ENCODE data around the gene CCM2L.

Gene CCM2L

GRCh38 chr20:32056708-32057483 is 46.7 kb downstream of the CCM2L start:
- ChIA-PET CTCF (interaction anchor here (1.1 to 1.7 kb wide), 3 partner anchors 8 to 26 kb away, joined by 3 to 5 read pairs (median 3); no protein-coding TSS in a partner anchor), POLR2A (no interaction called here)
- no peak for DNase-seq (ENCODE audit: extremely low spot score)
- no peak for TF ChIP-seq CTCF (IDR thresholded peaks at IDR 0.05; ENCODE audit: control extremely low read depth, extremely low read depth, low read depth, missing control alignments)

GRCh38 chr20:32057656-32058184 is 47.5 kb downstream of the CCM2L start:
- ChIA-PET CTCF (interaction anchor here (1.7 kb wide), 1 partner anchor 23 kb away, joined by 5 read pairs; no protein-coding TSS in a partner anchor), POLR2A (no interaction called here)
- DNase-seq (ENCODE audit: extremely low spot score), result no peak
- no peak for TF ChIP-seq CTCF (IDR thresholded peaks at IDR 0.05; ENCODE audit: control extremely low read depth, extremely low read depth, low read depth, missing control alignments)

DNA sequence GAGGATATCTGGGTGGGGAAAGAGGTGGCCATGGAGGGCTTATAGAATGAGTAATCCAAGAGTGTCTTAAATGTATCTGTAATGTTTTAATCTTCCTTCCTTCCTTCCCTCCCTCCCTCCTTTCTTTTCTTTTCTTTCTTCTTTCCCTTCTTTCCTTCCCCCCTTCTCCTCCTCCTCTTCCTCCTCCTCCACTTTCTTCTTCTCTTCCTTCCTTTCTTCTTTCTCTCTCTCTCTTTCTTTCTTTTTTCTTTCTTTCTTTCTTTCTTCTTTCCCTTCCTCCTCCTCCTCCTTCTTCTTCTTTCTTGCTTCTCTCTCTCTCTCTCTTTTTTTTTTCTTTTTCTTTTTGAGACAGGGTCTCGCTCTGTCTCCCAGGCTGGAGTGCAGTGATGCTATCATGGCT is 49.0 kb downstream of the CCM2L start:
- no peak for TF ChIP-seq CTCF (IDR thresholded peaks at IDR 0.05; ENCODE audit: control extremely low read depth, extremely low read depth, low read depth, missing control alignments)
- no peak for DNase-seq (ENCODE audit: extremely low spot score)
- ChIA-PET CTCF (no interaction called here), POLR2A (no interaction called here)

DNA sequence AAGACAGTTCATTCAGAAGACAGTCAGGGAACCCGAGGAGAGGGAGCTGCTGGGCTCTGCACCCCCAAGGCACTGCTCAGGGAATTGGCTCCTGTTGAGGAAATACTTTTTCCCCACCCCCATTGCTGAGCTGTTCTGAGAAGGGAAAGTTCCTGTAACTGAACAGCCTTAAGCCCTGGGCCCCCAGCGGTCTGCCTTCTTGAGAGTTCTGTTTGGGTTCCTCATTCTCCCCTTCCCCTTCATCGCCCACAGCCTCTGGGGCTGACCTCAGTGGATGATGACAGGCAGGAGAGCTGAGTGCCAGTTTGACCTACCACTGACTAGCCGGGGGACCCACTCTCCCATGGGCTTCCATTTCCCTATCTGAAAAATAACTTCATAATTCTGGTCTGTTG is 52.5 kb downstream of the CCM2L start:
- no peak for TF ChIP-seq CTCF (IDR thresholded peaks at IDR 0.05; ENCODE audit: control extremely low read depth, extremely low read depth, low read depth, missing control alignments)
- DNase-seq (ENCODE audit: extremely low spot score), result peak; percentile 54
- ChIA-PET CTCF (interaction anchor here (0.9 to 5.1 kb wide), 10 partner anchors 10 to 92 kb away, joined by 3 to 34 read pairs (median 5); partner anchors contain the start of gene HCK), POLR2A (interaction anchor here (1.9 kb wide), 1 partner anchor 10 kb away, joined by 22 read pairs; the partner anchor contains the start of gene HCK)

DNA sequence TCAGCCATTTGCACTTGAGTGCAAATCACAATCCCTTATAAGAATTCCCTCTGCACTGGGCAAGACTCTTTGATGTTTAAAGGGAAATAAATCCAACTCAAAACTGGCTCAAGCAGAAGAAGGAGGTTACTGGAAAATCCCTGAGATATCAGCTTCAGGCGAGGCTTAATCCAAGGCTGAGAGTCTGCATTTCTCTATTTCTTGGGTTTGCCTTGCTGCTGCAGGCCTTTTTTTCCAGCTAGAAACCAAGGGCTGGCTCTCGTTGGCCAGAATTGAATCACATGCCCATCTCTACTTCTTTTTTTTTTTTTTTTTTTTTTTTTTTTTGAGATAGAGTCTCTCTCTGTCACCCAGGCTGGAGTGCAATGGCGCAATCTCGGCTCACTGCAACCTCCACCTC is 53.5 kb downstream of the CCM2L start:
- DNase-seq (ENCODE audit: extremely low spot score), result no peak
- POLR2A ChIA-PET, result interaction anchor here (0.7 to 1.9 kb wide), 2 partner anchors 11 to 494 kb away, joined by 4 to 22 read pairs; partner anchors contain the start of gene HCK
- CTCF ChIA-PET, result interaction anchor here (0.9 to 5.1 kb wide), 8 partner anchors 10 to 376 kb away, joined by 3 to 34 read pairs (median 4); no protein-coding TSS in a partner anchor
- TF ChIP-seq CTCF (IDR thresholded peaks at IDR 0.05; ENCODE audit: control extremely low read depth, extremely low read depth, low read depth, missing control alignments), result no peak

- TF ChIP-seq CTCF (IDR thresholded peaks at IDR 0.05; ENCODE audit: control extremely low read depth, extremely low read depth, low read depth, missing control alignments), result no peak
- POLR2A ChIA-PET, result interaction anchor here (0.8 kb wide), 1 partner anchor 30 kb away, joined by 3 read pairs; no protein-coding TSS in a partner anchor
- CTCF ChIA-PET, result interaction anchor here (0.9 to 5.1 kb wide), 9 partner anchors 8 to 241 kb away, joined by 3 to 34 read pairs (median 3); no protein-coding TSS in a partner anchor
- peak; percentile 47 for DNase-seq (ENCODE audit: extremely low spot score)
Measured at GRCh38 chr20:32064667-32065066, 54.4 kb downstream of the CCM2L start.

Measured in GM10248 (cell line).